DND-41 (cell line): ENCODE data around the gene FIGNL2.

ENCODE experiments used
- CTCF ChIP-seq: IDR thresholded peaks from 2 replicates; pipeline ENCODE4 v1.5.1; 2012; ENCODE audit warnings: borderline replicate concordance, low read length, moderate library complexity, mild to moderate bottlenecking; ENCODE audit not compliant: poor library complexity, severe bottlenecking; ENCODE audit errors: extremely low read depth
- EZH2 ChIP-seq: IDR thresholded peaks from 3 replicates; pipeline ENCODE4 v1.6.1; 2012; ENCODE audit warnings: borderline replicate concordance, low read depth, mild to moderate bottlenecking, moderate library complexity, low read length, inconsistent platforms; ENCODE audit not compliant: severe bottlenecking

GRCh38 chr12:51846911-51847642, 1.4 kb downstream of the FIGNL2 start:
- TF ChIP-seq CTCF (no peak), EZH2 (no peak)
